B cell (primary cell): ENCODE data around the gene ERICH6. TPM values are rescaled to one million over a fixed set of nuclear protein-coding genes. Genes with fewer than 3 reads are reported as not detected.

ENCODE experiments used
- ATAC-seq: fragments of 200-7000 bp; cut with Tn5 transposase; one replicate; pipeline ENCODE4 v1.10.0; 2021; ENCODE audit warnings: low read depth, mild to moderate bottlenecking, moderate number of reproducible peaks, moderate library complexity
- CTCF ChIA-PET: fragments of 350-600 bp; sonication (Branson Sonifier 250); formaldehyde crosslinking; loops from one replicate; lab custom pipeline; 2021; ENCODE audit warnings: antibody characterized with exemption, inconsistent platforms; lab: Charles Lee
- POLR2A ChIA-PET: fragments of 350-600 bp; sonication (Branson Sonifier 250); formaldehyde crosslinking; loops from one replicate; lab custom pipeline; 2021; ENCODE audit warnings: antibody characterized with exemption; lab: Charles Lee
- DNase-seq: peaks from one replicate; pipeline ENCODE4 v3.0.0; 2013
- H2AFZ ChIP-seq: 2 replicates; pipeline ENCODE4 v1.6.1; 2012; ENCODE audit warnings: mild to moderate bottlenecking, low read depth, low read length; ENCODE audit not compliant: insufficient read depth, poor library complexity, severe bottlenecking
- H3K27ac ChIP-seq, 2 donors: 1 replicate in 1 of 2; 2 replicates in 1 of 2; pipeline ENCODE4 v1.5.1; 2012 to 2013; ENCODE audit warnings: low read length in 2 of 2, mild to moderate bottlenecking in 2 of 2, moderate library complexity in 1 of 2
- H3K27me3 ChIP-seq, 4 experiments: fragments of 200-600 bp in 1 of 4; sonication (generic) in 1 of 4; replicated peaks in 1 of 4; 1 replicate in 2 of 4; 2 replicates in 2 of 4; pipeline versions ENCODE4 v1.6.1 to v1.7.0; 2013 to 2016; ENCODE audit warnings: low read length in 3 of 4, mild to moderate bottlenecking in 2 of 4, mixed read lengths in 1 of 4, moderate library complexity in 1 of 4; ENCODE audit not compliant: insufficient read depth in 4 of 4, control insufficient read depth in 3 of 4; ENCODE audit errors: control extremely low read depth in 1 of 4
- H3K36me3 ChIP-seq, 2 experiments: replicated peaks in 1 of 2; 1 replicate in 1 of 2; 2 replicates in 1 of 2; pipeline versions ENCODE4 v1.6.1 to v1.7.1; 2013; ENCODE audit warnings: low read length in 1 of 2; ENCODE audit not compliant: insufficient read depth in 2 of 2, control insufficient read depth in 1 of 2; ENCODE audit errors: control extremely low read depth in 1 of 2, extremely low read depth in 1 of 2
- H3K4me1 ChIP-seq, 2 donors: fragments of 200-600 bp in 1 of 2; sonication (generic) in 1 of 2; 1 replicate in 1 of 2; 2 replicates in 1 of 2; pipeline versions ENCODE4 v1.5.1 to v1.6.1; 2013 to 2017; ENCODE audit warnings: low read length in 2 of 2; ENCODE audit not compliant: control insufficient read depth in 2 of 2, insufficient read depth in 2 of 2
- H3K4me2 ChIP-seq: replicated peaks from 2 replicates; pipeline ENCODE3; 2012; ENCODE audit warnings: mild to moderate bottlenecking, low read depth, low read length; ENCODE audit not compliant: poor library complexity, severe bottlenecking
- H3K4me3 ChIP-seq, 5 experiments: fragments of 200-600 bp in 1 of 5; sonication (generic) in 1 of 5; 1 replicate in 3 of 5; 2 replicates in 2 of 5; pipeline versions ENCODE4 v1.5.1 to v1.7.0; 2011 to 2016; ENCODE audit warnings: low read length in 4 of 5, mild to moderate bottlenecking in 4 of 5, low read depth in 2 of 5, control low read depth in 1 of 5, moderate library complexity in 1 of 5; ENCODE audit not compliant: insufficient read depth in 1 of 5; ENCODE audit errors: control extremely low read depth in 1 of 5, extremely low read depth in 1 of 5
- H3K79me2 ChIP-seq: fragments of 200-600 bp; sonication (generic); one replicate; pipeline ENCODE4 v1.6.0; 2016; ENCODE audit warnings: low read length; ENCODE audit not compliant: control insufficient read depth, insufficient read depth
- H3K9ac ChIP-seq: fragments of 200-600 bp; sonication (generic); 2 replicates; pipeline ENCODE4 v1.6.1; 2017; ENCODE audit warnings: mild to moderate bottlenecking, low read length, moderate library complexity
- H3K9me3 ChIP-seq, 3 donors: one replicate each; pipeline versions ENCODE4 v1.6.1 to v1.7.1; 2013; ENCODE audit warnings: low read length in 2 of 3; ENCODE audit not compliant: control insufficient read depth in 2 of 3, insufficient read depth in 1 of 3; ENCODE audit errors: control extremely low read depth in 1 of 3
- H4K20me1 ChIP-seq: 2 replicates; pipeline ENCODE4 v1.6.0; 2012; ENCODE audit warnings: mild to moderate bottlenecking, low read length; ENCODE audit not compliant: insufficient read depth, control insufficient read depth, poor library complexity, severe bottlenecking
- H3K27ac Mint-ChIP-seq: one replicate; pipeline ENCODE4 v1.8.0; 2021; ENCODE audit warnings: mixed read lengths
- H3K27me3 Mint-ChIP-seq: one replicate; pipeline ENCODE4 v1.8.0; 2021; ENCODE audit warnings: mixed read lengths
- H3K4me1 Mint-ChIP-seq: one replicate; pipeline ENCODE4 v1.8.0; 2021; ENCODE audit warnings: mixed read lengths
- H3K4me3 Mint-ChIP-seq: one replicate; pipeline ENCODE4 v1.8.0; 2021; ENCODE audit warnings: mixed read lengths
- H3K9me3 Mint-ChIP-seq: one replicate; pipeline ENCODE4 v1.8.0; 2022; ENCODE audit warnings: mixed read lengths; ENCODE audit not compliant: insufficient read depth
- EZH2 ChIP-seq: IDR thresholded peaks from 2 replicates; pipeline ENCODE4 v1.6.1; 2012; ENCODE audit warnings: borderline replicate concordance, low read depth, mild to moderate bottlenecking, moderate library complexity, low read length; ENCODE audit not compliant: insufficient read depth, poor library complexity, severe bottlenecking
- WGBS: methylation state at CpG from one replicate; pipeline ENCODE4 v1.1.5; 2013; ENCODE audit warnings: missing lambda C conversion rate; ENCODE audit not compliant: insufficient coverage; 5-methylcytosine and 5-hydroxymethylcytosine counted together
- intact Hi-C: fragments of 100-400 bp; cut with micrococcal nuclease; formaldehyde crosslinking; loops from one replicate; pipeline ENCODE4 v1.10.0; 2022
- polyA plus RNA-seq: library from polyadenylated mRNA; depleted of rRNA; stranded (reverse); fragments of >200 nt; gene quantifications from 2 replicates; pipeline ENCODE4 v1.2.3, GENCODE V29; 2012
- total RNA-seq, 2 donors: library from RNA; stranded (reverse); fragments of 120-200 nt in 1 of 2; gene quantifications; 1 replicate in 1 of 2; 2 replicates in 1 of 2; pipeline versions ENCODE4 v1.2.3 to v1.2.4, GENCODE V29; 2013 to 2022
- TF ChIP-seq, protein P1 (sequence below): fragments of 200-600 bp; IDR thresholded peaks from one replicate; pipeline ENCODE4 v1.8.0; 2022; ENCODE audit warnings: antibody characterized with exemption, mild to moderate bottlenecking

ERICH6 gene
- total and polyA plus RNA-seq, 2 donors (not counting 1 experiment from before 2014, with no cell fraction given), result 0.44 TPM; not detected in 1

DNA sequence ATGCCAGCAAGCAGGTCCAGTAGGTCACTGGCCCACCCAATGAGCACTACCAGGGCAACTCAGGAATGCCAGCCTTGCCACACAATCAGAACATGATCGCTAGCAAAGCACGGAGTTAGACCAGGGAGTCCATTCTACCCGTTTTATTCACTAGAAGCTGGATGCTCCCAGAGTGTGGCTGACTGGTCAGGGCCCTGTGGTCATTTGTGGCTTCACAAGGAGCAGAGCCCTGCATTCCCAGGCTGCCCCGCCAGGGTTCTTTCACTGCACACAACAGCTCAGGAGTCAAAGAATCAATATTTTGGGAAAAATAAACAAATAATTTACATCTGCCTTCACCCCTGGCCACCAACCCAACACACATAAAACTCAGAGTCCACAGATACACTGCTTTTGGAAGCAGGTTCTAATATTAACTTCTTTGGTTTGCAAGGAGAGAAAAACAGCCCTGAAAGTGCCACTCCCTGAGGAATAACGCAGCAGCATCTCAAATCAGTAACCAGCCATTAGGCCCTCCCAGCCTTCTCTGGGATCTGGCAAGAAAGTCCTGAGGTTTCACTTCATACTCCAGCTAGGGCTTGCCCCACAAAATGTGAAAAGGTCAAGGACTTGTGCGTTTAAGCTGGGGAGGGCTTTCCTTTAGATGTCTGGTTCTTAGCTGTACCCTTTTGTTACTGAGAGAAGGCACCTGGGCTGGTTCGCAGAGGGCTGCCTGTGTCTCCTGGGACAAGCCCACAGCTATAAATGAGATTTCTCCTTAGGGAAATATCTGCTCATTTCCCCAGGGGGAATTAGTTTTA lies 43.3 kb upstream of the ERICH6 start:
- peak overlapping the region; percentile 6 for H3K4me3 Mint-ChIP-seq
- Histone ChIP-seq H3K4me2 (peak overlapping the region; percentile 6), H3K9ac (no peak overlapping the region), H3K9me3 (no peaks in the 10 kb centered on the region), H4K20me1 (peaks cover 96% of the 10 kb centered on the region), H3K27ac (no peak overlapping the region), H3K4me1 (peaks cover 53 to 57% of the 10 kb centered on the region in 2 donors), H3K27me3 (no peaks in the 10 kb centered on the region), H2AFZ (no peak overlapping the region), H3K36me3 (peaks cover 0 to 5% of the 10 kb centered on the region in 2 experiments), H3K79me2 (peaks cover 84% of the 10 kb centered on the region), H3K4me3 (no peak overlapping the region)
- POLR2A ChIA-PET, result no interaction called here
- H3K9me3 Mint-ChIP-seq, result no peaks in the 10 kb centered on the region
- TF ChIP-seq, protein P1, sequence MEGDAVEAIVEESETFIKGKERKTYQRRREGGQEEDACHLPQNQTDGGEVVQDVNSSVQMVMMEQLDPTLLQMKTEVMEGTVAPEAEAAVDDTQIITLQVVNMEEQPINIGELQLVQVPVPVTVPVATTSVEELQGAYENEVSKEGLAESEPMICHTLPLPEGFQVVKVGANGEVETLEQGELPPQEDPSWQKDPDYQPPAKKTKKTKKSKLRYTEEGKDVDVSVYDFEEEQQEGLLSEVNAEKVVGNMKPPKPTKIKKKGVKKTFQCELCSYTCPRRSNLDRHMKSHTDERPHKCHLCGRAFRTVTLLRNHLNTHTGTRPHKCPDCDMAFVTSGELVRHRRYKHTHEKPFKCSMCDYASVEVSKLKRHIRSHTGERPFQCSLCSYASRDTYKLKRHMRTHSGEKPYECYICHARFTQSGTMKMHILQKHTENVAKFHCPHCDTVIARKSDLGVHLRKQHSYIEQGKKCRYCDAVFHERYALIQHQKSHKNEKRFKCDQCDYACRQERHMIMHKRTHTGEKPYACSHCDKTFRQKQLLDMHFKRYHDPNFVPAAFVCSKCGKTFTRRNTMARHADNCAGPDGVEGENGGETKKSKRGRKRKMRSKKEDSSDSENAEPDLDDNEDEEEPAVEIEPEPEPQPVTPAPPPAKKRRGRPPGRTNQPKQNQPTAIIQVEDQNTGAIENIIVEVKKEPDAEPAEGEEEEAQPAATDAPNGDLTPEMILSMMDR, result no peak
- no peak for TF ChIP-seq EZH2
- H3K27ac Mint-ChIP-seq, result no peak overlapping the region
- H3K4me1 Mint-ChIP-seq, result peaks cover 89% of the 10 kb centered on the region
- H3K27me3 Mint-ChIP-seq, result no peaks in the 10 kb centered on the region
- DNase-seq, result no peak
- ATAC-seq, result peak; percentile 28
- intact Hi-C loops, result no loop called here
- WGBS, result 82% methylated on average over 5 of the region's 7 CpGs
- CTCF ChIA-PET, result interaction anchor here (1.1 to 1.3 kb wide), 3 partner anchors 16 to 41 kb away, joined by 3 to 4 read pairs (median 3); partner anchors contain the start of gene SIAH2

DNA sequence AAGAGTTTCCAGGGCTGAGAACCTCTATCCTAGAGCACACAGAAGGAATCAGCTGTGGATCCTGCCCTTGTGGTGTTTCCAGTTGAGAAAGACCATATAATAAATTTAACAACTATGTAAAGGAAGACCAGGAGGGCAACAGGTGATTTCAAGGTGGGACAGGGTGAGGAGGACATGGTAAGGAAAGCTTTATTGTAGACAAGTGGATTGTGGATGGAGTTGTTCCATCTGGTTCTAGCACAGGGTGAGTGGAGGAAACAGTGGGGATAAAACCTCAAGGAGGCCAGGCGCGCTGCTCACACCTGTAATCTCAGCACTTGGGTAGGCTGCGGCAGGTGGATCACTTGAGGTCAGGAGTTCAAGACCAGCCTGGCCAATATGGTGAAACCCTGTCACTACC lies 42.1 kb upstream of the ERICH6 start:
- no peak overlapping the region for H3K27ac Mint-ChIP-seq
- TF ChIP-seq, protein P1, result no peak
- no peak for TF ChIP-seq EZH2

More for the DNA sequence above, 42.1 kb upstream of the ERICH6 start:
- no peak overlapping the region for H3K4me3 ChIP-seq
- no peak overlapping the region for H3K4me2 ChIP-seq
- WGBS, result no CpG with 5 or more reads among the region's 3 CpGs
- no peaks in the 10 kb centered on the region for H3K9me3 ChIP-seq
- peaks cover 51 to 55% of the 10 kb centered on the region in 2 donors for H3K4me1 ChIP-seq
- H3K27ac ChIP-seq, result no peak overlapping the region
- no peak overlapping the region for H3K9ac ChIP-seq
- Mint-ChIP-seq H3K4me1 (peaks cover 88% of the 10 kb centered on the region), H3K27me3 (no peaks in the 10 kb centered on the region), H3K4me3 (peak overlapping the region; percentile 3), H3K9me3 (no peaks in the 10 kb centered on the region)
- no peaks in the 10 kb centered on the region for H3K27me3 ChIP-seq
- ATAC-seq (no peak), DNase-seq (no peak)
- intact Hi-C loops, result no loop called here
- peaks cover 94% of the 10 kb centered on the region for H4K20me1 ChIP-seq
- H2AFZ ChIP-seq, result no peak overlapping the region
- POLR2A ChIA-PET, result interaction anchor here (0.7 kb wide), 1 partner anchor 16 kb away, joined by 3 read pairs; no protein-coding TSS in a partner anchor
- CTCF ChIA-PET, result interaction anchor here (0.6 to 1.2 kb wide), 3 partner anchors 17 to 388 kb away, joined by 3 to 4 read pairs (median 4); partner anchors contain the start of gene SIAH2
- peaks cover 0 to 12% of the 10 kb centered on the region in 2 experiments for H3K36me3 ChIP-seq
- peaks cover 80% of the 10 kb centered on the region for H3K79me2 ChIP-seq
